K562 (cell line): ENCODE measurements around the gene WDR18. TPM values are rescaled to one million over a fixed set of nuclear protein-coding genes. Genes with fewer than 3 reads are reported as not detected.

Experiments used
- ATF7 ChIP-seq: fragments of 450-650 bp; IDR thresholded peaks from 2 replicates; pipeline ENCODE4 v1.7.1; 2014; ENCODE audit warnings: mild to moderate bottlenecking, moderate library complexity
- CREM ChIP-seq: IDR thresholded peaks from 2 replicates; pipeline ENCODE4 v1.6.1; 2014; ENCODE audit warnings: antibody characterized with exemption, low read depth
- CTCF ChIP-seq, 3 experiments: IDR thresholded peaks in 2 of 3; conservative IDR thresholded peaks in 1 of 3; 2 replicates each; pipeline ENCODE4 v1.5.1; 2011 to 2012; ENCODE audit warnings: low read length in 3 of 3, mild to moderate bottlenecking in 3 of 3, control low read depth in 2 of 3, improper control_type of control experiment in 1 of 3, inconsistent platforms in 1 of 3, low read depth in 1 of 3, mixed read lengths in 1 of 3, moderate library complexity in 1 of 3; ENCODE audit not compliant: insufficient read depth in 2 of 3
- CXXC5 ChIP-seq: fragments of 250-450 bp; sonication (Bioruptor Pico); IDR thresholded peaks from 2 replicates; pipeline ENCODE4 v1.8.0; 2022; ENCODE audit warnings: inconsistent platforms, mild to moderate bottlenecking, moderate library complexity
- ESRRB ChIP-seq: fragments of 250-450 bp; sonication (Bioruptor Pico); IDR thresholded peaks from 2 replicates; pipeline ENCODE4 v1.5.0; 2020; ENCODE audit warnings: mild to moderate bottlenecking, moderate library complexity, borderline replicate concordance
- GTF2E2 ChIP-seq: fragments of 200-800 bp; sonication (Bioruptor generic); IDR thresholded peaks from 2 replicates; pipeline ENCODE4 v1.6.1; 2016; ENCODE audit warnings: missing genetic modification characterization, missing compliant biosample characterization
- HCFC1 ChIP-seq: IDR thresholded peaks from 2 replicates; pipeline ENCODE4 v1.6.1; 2012; ENCODE audit warnings: low read depth, low read length, improper control_type of control experiment
- JUN ChIP-seq, 2 experiments: sonication (generic) in 1 of 2; formaldehyde crosslinking in 1 of 2; IDR thresholded peaks; 2 replicates each; pipeline versions ENCODE4 v1.6.1 to v1.8.0; 2012 to 2022; ENCODE audit warnings: borderline replicate concordance in 2 of 2, mild to moderate bottlenecking in 2 of 2, improper control_type of control experiment in 1 of 2, low read depth in 1 of 2, low read length in 1 of 2, missing genetic modification reagents in 1 of 2
- KDM2B ChIP-seq: fragments of 250-450 bp; sonication (Bioruptor Pico); IDR thresholded peaks from 2 replicates; pipeline ENCODE4 v1.8.0; 2021; ENCODE audit warnings: mild to moderate bottlenecking, moderate library complexity
- MAX ChIP-seq: sonication (generic); formaldehyde crosslinking; IDR thresholded peaks from 2 replicates; pipeline ENCODE4 v1.9.0; 2022; ENCODE audit warnings: mild to moderate bottlenecking, missing genetic modification reagents
- OTX1 ChIP-seq: fragments of 450-650 bp; formaldehyde crosslinking; IDR thresholded peaks from 2 replicates; pipeline ENCODE4 v1.4.0; 2022; ENCODE audit warnings: mild to moderate bottlenecking
- RAD21 ChIP-seq, 2 experiments: fragments of 250-450 bp in 1 of 2; fragments of 450-650 bp in 1 of 2; sonication (Bioruptor Pico) in 1 of 2; formaldehyde crosslinking in 1 of 2; IDR thresholded peaks in 1 of 2; conservative IDR thresholded peaks in 1 of 2; 2 replicates each; pipeline versions ENCODE4 v1.4.0 to v1.8.0; 2020 to 2022; ENCODE audit warnings: mild to moderate bottlenecking in 2 of 2, moderate library complexity in 1 of 2
- RBFOX2 ChIP-seq: fragments of 200-400 bp; formaldehyde crosslinking; IDR thresholded peaks from 2 replicates; pipeline ENCODE4 v1.6.1; 2017; ENCODE audit warnings: low read depth, mild to moderate bottlenecking, low read length, moderate library complexity
- REST ChIP-seq, 2 experiments: fragments of 450-650 bp; formaldehyde crosslinking in 1 of 2; IDR thresholded peaks; 2 replicates each; pipeline versions ENCODE4 v1.4.0 to v1.6.1; 2014 to 2020; ENCODE audit warnings: mild to moderate bottlenecking in 2 of 2, borderline replicate concordance in 1 of 2, low read depth in 1 of 2
- SP1 ChIP-seq: sonication (generic); formaldehyde crosslinking; IDR thresholded peaks from 2 replicates; pipeline ENCODE4 v1.8.1; 2022; ENCODE audit warnings: mild to moderate bottlenecking, missing genetic modification reagents
- YBX1 ChIP-seq: fragments of 450-650 bp; IDR thresholded peaks from 2 replicates; pipeline ENCODE4 v1.7.1; 2016; ENCODE audit warnings: mild to moderate bottlenecking
- ZNF507 ChIP-seq: conservative IDR thresholded peaks from 2 replicates; pipeline ENCODE4 v1.6.1; 2017; ENCODE audit warnings: missing genetic modification characterization, missing compliant biosample characterization
- ZNF583 ChIP-seq: fragments of 250-450 bp; sonication (Bioruptor Pico); IDR thresholded peaks from 2 replicates; pipeline ENCODE4 v1.4.0; 2020
- polyA plus RNA-seq, 8 experiments: library from polyadenylated mRNA; depleted of rRNA in 4 of 8; stranded (reverse) in 5 of 8; unstranded in 3 of 8; fragments of >200 nt; fragmentation: Nextera tagmentation in 2 of 8; fragmentation: Illumina TruSeq in 1 of 8; extraction: Ambion mirVana in 2 of 8; extraction: Trizol in 1 of 8; gene quantifications; 2 replicates each; pipeline versions ENCODE4 v1.2.1 to v1.2.3, GENCODE V29; 2011 to 2014; ENCODE audit warnings: inconsistent platforms in 1 of 8, missing spikeins in 1 of 8
- total RNA-seq, 7 experiments: library from RNA; depleted of rRNA in 6 of 7; stranded (reverse); fragments of >200 nt in 6 of 7; fragmentation: Illumina TruSeq in 2 of 7; extraction: Trizol in 2 of 7; gene quantifications; 2 replicates each; pipeline versions ENCODE4 v1.2.1 to v1.2.3, GENCODE V29; 2011 to 2021; ENCODE audit warnings: low replicate concordance in 1 of 7

WDR18 gene
- total and polyA plus RNA-seq, 9 of the 15 experiments (the other 6 are each of a cell fraction or from before 2014, with no cell fraction given) = 0.65 to 181 (median 30.1) TPM

DNA sequence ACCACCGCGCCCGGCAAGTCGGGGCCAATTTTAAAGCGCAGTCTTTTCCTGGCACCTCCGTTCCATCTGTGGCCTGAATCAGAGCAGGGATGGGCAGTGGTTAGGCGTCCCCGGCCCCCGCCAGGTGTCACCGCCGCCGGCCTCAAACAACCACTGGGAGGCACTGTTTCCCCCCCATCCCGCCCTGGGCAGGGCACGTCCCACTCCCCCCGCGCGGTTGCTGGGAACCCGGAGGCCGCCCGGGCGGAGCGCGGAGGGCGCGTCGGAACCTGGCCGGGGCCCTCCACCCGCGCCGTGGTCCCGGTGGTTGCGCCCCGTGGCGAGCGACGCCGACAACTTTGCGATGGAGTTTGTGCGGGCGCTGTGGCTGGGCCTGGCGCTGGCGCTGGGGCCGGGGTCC is 15.9 kb downstream of the WDR18 start, which contains the start of gene GRIN3B (continued):
- TF ChIP-seq REST (IDR thresholded peaks at IDR 0.05; ENCODE audit: borderline replicate concordance) (peak; percentile 59; the same call in 1 of the 2 replicates), REST (CRISPR knock-in tag; IDR thresholded peaks at IDR 0.05; ENCODE audit: low read depth) (no peak), GTF2E2 (tag) (no peak), RAD21 (CRISPR knock-in tag; conservative IDR thresholded peaks at IDR 0.05 in 1 of 2, IDR thresholded peaks at IDR 0.05 in 1 of 2) (peak; percentile 55 to 66), ZNF583 (CRISPR knock-in tag) (no peak), MAX (CRISPR knock-in tag) (peak; percentile 16; the same call in 1 of the 2 replicates), YBX1 (no peak), SP1 (CRISPR knock-in tag) (peak; percentile 43; the same call in 1 of the 2 replicates), ESRRB (CRISPR knock-in tag) (no peak), JUN (IDR thresholded peaks at IDR 0.05; ENCODE audit: borderline replicate concordance, low read depth, low read length) (0 out of 2 replicates have a peak, but pooled peaks have one; percentile 16), JUN (CRISPR knock-in tag; IDR thresholded peaks at IDR 0.05; ENCODE audit: borderline replicate concordance) (no peak), HCFC1 (0 out of 2 replicates have a peak, but pooled peaks have one; percentile 13), OTX1 (CRISPR knock-in tag) (no peak), ATF7 (0 out of 2 replicates have a peak, but pooled peaks have one; percentile 12), CTCF (IDR thresholded peaks at IDR 0.05 in 2 of 3, conservative IDR thresholded peaks at IDR 0.05 in 1 of 3; ENCODE audit: insufficient read depth in 2 of 3, low read depth in 1 of 3, low read length in 3 of 3) (peak; percentile 67 to 94 (median 81)), CXXC5 (CRISPR knock-in tag) (peak; percentile 65), RBFOX2 (0 out of 2 replicates have a peak, but pooled peaks have one; percentile 18), ZNF507 (tag) (no peak), KDM2B (CRISPR knock-in tag) (0 out of 2 replicates have a peak, but pooled peaks have one; percentile 77), CREM (peak; percentile 36; the same call in 1 of the 2 replicates)
